Upper lobe of left lung (tissue), 6 donors: ENCODE results near the gene TMEM131L. TPM values are rescaled to one million over a fixed set of nuclear protein-coding genes. Genes with fewer than 3 reads are reported as not detected.
"Not testable (repeated sequence)": the region's sequence is repeated elsewhere in the genome, so short reads cannot be mapped to it uniquely, and the experiment has no call there.

ENCODE experiments used
- ATAC-seq, 2 donors: fragments of 200-7000 bp; cut with Tn5 transposase; one replicate each; pipeline ENCODE4 v1.9.1; 2022; ENCODE audit warnings: mild to moderate bottlenecking in 2 of 2, moderate library complexity in 2 of 2; ENCODE audit not compliant: low FRiP score in 2 of 2
- DNase-seq, 2 donors: peaks; one replicate each; pipeline ENCODE4 v3.0.0-alpha.2; 2019 to 2020
- H3K27ac ChIP-seq, 4 donors: fragments of 200-600 bp; sonication (generic); one replicate each; pipeline ENCODE4 v1.5.1; 2016 to 2019
- H3K27me3 ChIP-seq, 4 donors: fragments of 200-600 bp; sonication (generic); one replicate each; pipeline ENCODE4 v1.5.1; 2017 to 2019
- H3K36me3 ChIP-seq, 4 donors: fragments of 200-600 bp; sonication (generic); one replicate each; pipeline ENCODE4 v1.5.1; 2016 to 2019
- H3K4me1 ChIP-seq, 4 donors: fragments of 200-600 bp; sonication (generic); one replicate each; pipeline ENCODE4 v1.5.1; 2018 to 2019
- H3K4me3 ChIP-seq, 4 donors: fragments of 200-600 bp; sonication (generic); one replicate each; pipeline ENCODE4 v1.5.1; 2017 to 2019; ENCODE audit warnings: mild to moderate bottlenecking in 2 of 4, moderate library complexity in 1 of 4
- H3K9me3 ChIP-seq, 4 donors: fragments of 200-600 bp; sonication (generic); one replicate each; pipeline ENCODE4 v1.5.1; 2018 to 2019
- EP300 ChIP-seq, 4 donors: sonication (generic); formaldehyde crosslinking; IDR thresholded peaks; one replicate each; pipeline ENCODE4 v1.5.1; 2017; ENCODE audit warnings: antibody characterized with exemption in 4 of 4, control low read depth in 2 of 4
- POLR2A ChIP-seq, 4 donors: fragments of 450-650 bp; IDR thresholded peaks; one replicate each; pipeline ENCODE4 v1.5.1; 2016 to 2017; ENCODE audit warnings: antibody characterized with exemption in 4 of 4, mild to moderate bottlenecking in 2 of 4
- POLR2AphosphoS5 ChIP-seq, 2 donors: sonication (generic); formaldehyde crosslinking; IDR thresholded peaks; one replicate each; pipeline ENCODE4 v1.5.1; 2017; ENCODE audit warnings: antibody characterized with exemption in 2 of 2
- WGBS, 2 donors: methylation state at CpG; one replicate each; pipeline ENCODE4 v1.1.5; 2017 to 2018; 5-methylcytosine and 5-hydroxymethylcytosine counted together
- total RNA-seq, 6 donors: library from RNA; depleted of rRNA in 4 of 6; stranded (reverse); fragments of >200 nt in 4 of 6; gene quantifications; one replicate each; pipeline versions ENCODE4 v1.1.0 to v1.2.1, GENCODE V29; 2016 to 2021
- TF ChIP-seq, protein P1 (sequence below), 6 experiments: fragments of 450-650 bp in 4 of 6; fragments of 200-600 bp in 2 of 6; sonication (generic) in 2 of 6; IDR thresholded peaks; one replicate each; pipeline ENCODE4 v1.5.1; 2016 to 2019; ENCODE audit warnings: antibody characterized with exemption in 6 of 6
- donor health status: DM: no; HTN: no; CAD: no; lungs with moderate emphysema.
- donor health status: DM: no; HTN: yes; CAD: no; lungs with severe emphysema.

The TMEM131L gene
- total RNA-seq, 6 donors from 2014 or later = 12.3 to 28.8 (median 19.5) TPM

DNA sequence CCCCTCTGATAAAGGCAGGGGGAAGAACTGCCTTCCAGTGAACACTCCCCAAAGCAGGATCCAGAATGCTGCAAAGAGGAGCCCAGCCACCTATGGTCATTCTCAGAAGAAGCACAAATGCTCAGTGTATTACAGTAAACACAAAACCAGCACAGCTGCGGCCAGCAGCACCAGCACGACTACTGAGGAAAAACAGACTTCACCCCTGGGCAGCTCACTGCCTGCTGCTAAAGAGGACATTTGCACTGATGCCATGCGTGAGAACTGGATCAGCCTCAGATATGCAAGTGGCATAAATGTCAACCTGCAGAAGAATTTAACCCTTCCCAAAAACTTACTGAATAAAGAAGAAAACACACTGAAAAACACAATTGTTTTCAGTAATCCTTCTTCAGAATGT, 137.7 kb downstream of the TMEM131L start:
- Histone ChIP-seq H3K27me3 (no peaks in the 10 kb centered on the region), H3K9me3 (no peaks in the 10 kb centered on the region), H3K36me3 (peaks cover 2 to 60% (median 38%) of the 10 kb centered on the region in 4 donors), H3K27ac (no peak overlapping the region), H3K4me3 (no peak overlapping the region), H3K4me1 (no peaks in the 10 kb centered on the region)
- ATAC-seq = no peak
- TF ChIP-seq POLR2A (IDR thresholded peaks at IDR 0.05) = no peak
- no peak for TF ChIP-seq EP300 (IDR thresholded peaks at IDR 0.05)
- TF ChIP-seq POLR2AphosphoS5 (IDR thresholded peaks at IDR 0.05) = no peak
- TF ChIP-seq, protein P1, sequence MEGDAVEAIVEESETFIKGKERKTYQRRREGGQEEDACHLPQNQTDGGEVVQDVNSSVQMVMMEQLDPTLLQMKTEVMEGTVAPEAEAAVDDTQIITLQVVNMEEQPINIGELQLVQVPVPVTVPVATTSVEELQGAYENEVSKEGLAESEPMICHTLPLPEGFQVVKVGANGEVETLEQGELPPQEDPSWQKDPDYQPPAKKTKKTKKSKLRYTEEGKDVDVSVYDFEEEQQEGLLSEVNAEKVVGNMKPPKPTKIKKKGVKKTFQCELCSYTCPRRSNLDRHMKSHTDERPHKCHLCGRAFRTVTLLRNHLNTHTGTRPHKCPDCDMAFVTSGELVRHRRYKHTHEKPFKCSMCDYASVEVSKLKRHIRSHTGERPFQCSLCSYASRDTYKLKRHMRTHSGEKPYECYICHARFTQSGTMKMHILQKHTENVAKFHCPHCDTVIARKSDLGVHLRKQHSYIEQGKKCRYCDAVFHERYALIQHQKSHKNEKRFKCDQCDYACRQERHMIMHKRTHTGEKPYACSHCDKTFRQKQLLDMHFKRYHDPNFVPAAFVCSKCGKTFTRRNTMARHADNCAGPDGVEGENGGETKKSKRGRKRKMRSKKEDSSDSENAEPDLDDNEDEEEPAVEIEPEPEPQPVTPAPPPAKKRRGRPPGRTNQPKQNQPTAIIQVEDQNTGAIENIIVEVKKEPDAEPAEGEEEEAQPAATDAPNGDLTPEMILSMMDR (IDR thresholded peaks at IDR 0.05) = no peak
- 91 to 94% methylated on average over 3 of the region's 3 CpGs for WGBS, 2 donors
- no peak for DNase-seq

DNA sequence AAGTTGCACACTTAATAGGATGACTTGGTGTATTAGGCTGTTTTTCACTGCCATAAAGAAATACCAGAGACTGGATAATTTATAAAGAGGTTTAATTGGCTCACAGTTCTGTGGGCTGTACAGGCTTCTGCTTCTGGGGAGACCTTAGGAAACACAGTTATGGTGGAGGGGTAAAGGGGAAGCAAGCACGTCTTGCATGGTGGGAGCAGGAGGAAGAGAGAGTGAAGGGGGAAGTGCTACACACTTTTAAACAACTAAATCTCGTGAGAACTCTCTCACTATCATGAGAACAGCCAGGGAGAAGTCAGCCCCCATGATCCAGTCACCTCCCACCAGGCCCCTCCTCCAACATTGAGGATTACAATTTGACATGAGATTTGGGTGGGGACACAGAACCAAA, 142.9 kb downstream of the TMEM131L start:
- not testable (repeated sequence) for H3K27ac ChIP-seq, DNase-seq, H3K4me1 ChIP-seq, H3K9me3 ChIP-seq, H3K4me3 ChIP-seq, ATAC-seq, H3K27me3 ChIP-seq
- H3K36me3 ChIP-seq = peaks cover 0 to 26% (median 23%) of the 10 kb centered on the region in 4 donors
- WGBS, 2 donors = 65 to 81% methylated on average over 2 of the region's 2 CpGs

- H3K27ac ChIP-seq = no peak overlapping the region
- H3K9me3 ChIP-seq = no peaks in the 10 kb centered on the region
- H3K27me3 ChIP-seq = no peaks in the 10 kb centered on the region
- H3K4me1 ChIP-seq = peaks cover 0 to 4% (median 0%) of the 10 kb centered on the region in 4 donors
- DNase-seq (no peak), ATAC-seq (no peak)
- H3K36me3 ChIP-seq = peaks cover 0 to 15% (median 10%) of the 10 kb centered on the region in 4 donors
- no peak overlapping the region for H3K4me3 ChIP-seq
- 69 to 79% methylated on average over 5 of the region's 5 CpGs for WGBS, 2 donors
- TF ChIP-seq EP300 (IDR thresholded peaks at IDR 0.05) (no peak), POLR2A (IDR thresholded peaks at IDR 0.05) (no peak), POLR2AphosphoS5 (IDR thresholded peaks at IDR 0.05) (no peak)
- TF ChIP-seq, protein P1 (IDR thresholded peaks at IDR 0.05) = no peak
These were observed 144.6 kb downstream of the TMEM131L start for GRCh38 chr4:153610623-153611376.

DNA sequence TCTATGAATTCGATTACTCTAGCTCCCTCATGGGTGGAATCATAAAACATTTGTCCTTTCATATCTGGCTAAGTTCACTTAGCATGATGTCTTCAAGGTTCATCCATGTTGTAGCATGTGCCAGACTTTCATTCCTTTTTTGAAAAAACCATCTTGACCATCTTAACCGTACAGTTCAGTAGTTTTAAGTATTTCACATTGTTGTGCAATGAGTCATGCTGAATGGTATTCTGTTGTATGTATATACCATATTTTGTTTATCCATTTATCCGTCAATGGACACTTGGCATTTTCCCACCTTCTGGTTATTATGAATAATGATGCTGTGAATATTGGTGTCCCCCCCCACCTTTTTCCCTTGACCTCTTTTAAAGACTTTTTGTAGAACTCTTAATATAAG, 145.5 kb downstream of the TMEM131L start:
- TF ChIP-seq POLR2AphosphoS5 (IDR thresholded peaks at IDR 0.05) (no peak), POLR2A (IDR thresholded peaks at IDR 0.05) (no peak), EP300 (IDR thresholded peaks at IDR 0.05) (no peak)
- TF ChIP-seq, protein P1 (IDR thresholded peaks at IDR 0.05) = no peak
- Histone ChIP-seq H3K27ac (no peak overlapping the region), H3K27me3 (no peaks in the 10 kb centered on the region), H3K36me3 (peaks cover 0 to 10% (median 8%) of the 10 kb centered on the region in 4 donors), H3K4me3 (no peak overlapping the region), H3K4me1 (peaks cover 0 to 4% (median 0%) of the 10 kb centered on the region in 4 donors), H3K9me3 (no peaks in the 10 kb centered on the region)
- no peak for DNase-seq
- WGBS, 2 donors = 89 to 91% methylated on average over 3 of the region's 3 CpGs
- no peak for ATAC-seq

GRCh38 chr4:153612878-153613277, 146.7 kb downstream of the TMEM131L start:
- H3K36me3 ChIP-seq = peaks cover 0 to 14% (median 12%) of the 10 kb centered on the region in 4 donors
- peaks cover 0 to 4% (median 0%) of the 10 kb centered on the region in 4 donors for H3K4me1 ChIP-seq
- no peaks in the 10 kb centered on the region for H3K9me3 ChIP-seq
- no peaks in the 10 kb centered on the region for H3K27me3 ChIP-seq
- TF ChIP-seq POLR2AphosphoS5 (IDR thresholded peaks at IDR 0.05) = no peak
- TF ChIP-seq, protein P1 (IDR thresholded peaks at IDR 0.05) = no peak
- TF ChIP-seq EP300 (IDR thresholded peaks at IDR 0.05) = no peak
- no peak for TF ChIP-seq POLR2A (IDR thresholded peaks at IDR 0.05)
- 60 to 76% methylated on average over 2 of the region's 2 CpGs for WGBS, 2 donors
- no peak for DNase-seq
- H3K27ac ChIP-seq = no peak overlapping the region
- no peak for ATAC-seq
- H3K4me3 ChIP-seq = no peak overlapping the region
